ENCODE data around the gene A4GALT.

A4GALT gene

GRCh38 chr22:42648368-42649245 lies 72.1 kb downstream of the A4GALT start:
- peak; percentile 59 for DNase-seq (ENCODE audit: low spot score)

GRCh38 chr22:42648017-42648367 lies 72.7 kb downstream of the A4GALT start:
- peak; percentile 23 for DNase-seq (ENCODE audit: low spot score)

DNA sequence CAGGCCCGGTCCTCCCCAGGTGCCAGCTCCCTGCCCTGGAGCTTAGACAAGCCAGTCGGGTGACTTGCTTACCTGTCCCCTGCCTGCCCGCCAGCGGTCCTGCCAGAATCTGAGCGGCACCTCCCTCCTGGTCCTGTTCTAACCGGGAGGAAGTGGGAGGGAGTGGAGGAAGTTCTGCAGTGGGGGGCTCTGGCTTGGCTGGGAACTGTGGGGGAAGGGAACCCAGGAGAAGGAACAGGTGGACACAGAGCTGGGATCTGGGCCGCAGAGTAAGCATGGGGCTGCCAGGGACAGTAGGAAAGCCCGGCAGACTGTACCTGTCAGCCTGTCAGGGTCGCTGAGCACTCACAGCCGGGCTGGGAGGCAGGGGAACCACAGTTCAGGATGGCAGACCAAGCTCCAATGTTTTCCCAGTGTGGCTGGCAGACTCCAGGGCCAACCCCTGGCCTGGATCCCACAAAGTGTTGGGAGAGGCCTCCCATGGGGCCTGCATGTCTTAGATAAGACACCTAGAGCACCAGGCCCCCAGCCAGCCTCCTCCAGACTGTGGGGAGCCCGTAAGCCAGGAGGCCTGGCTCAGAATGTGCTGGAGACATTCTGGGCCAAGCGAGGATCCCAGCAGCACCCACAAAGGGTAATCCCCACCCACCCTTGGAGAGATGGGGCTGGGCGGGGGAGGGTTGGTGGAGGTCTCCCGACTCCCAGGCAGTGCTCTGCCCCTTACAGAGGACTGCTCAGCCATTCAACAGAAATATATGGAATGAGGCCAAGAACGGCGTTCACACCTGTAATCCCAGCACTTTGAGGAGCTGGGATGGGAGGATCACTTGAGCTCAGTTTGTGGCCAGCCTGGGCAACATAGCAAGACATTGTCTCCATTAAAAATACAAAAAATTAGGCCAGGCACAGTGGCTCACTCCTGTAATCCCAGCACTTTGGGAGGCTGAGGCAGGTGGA lies 73.8 kb downstream of the A4GALT start:
- peak; percentile 86 for DNase-seq (ENCODE audit: low spot score)

DNA sequence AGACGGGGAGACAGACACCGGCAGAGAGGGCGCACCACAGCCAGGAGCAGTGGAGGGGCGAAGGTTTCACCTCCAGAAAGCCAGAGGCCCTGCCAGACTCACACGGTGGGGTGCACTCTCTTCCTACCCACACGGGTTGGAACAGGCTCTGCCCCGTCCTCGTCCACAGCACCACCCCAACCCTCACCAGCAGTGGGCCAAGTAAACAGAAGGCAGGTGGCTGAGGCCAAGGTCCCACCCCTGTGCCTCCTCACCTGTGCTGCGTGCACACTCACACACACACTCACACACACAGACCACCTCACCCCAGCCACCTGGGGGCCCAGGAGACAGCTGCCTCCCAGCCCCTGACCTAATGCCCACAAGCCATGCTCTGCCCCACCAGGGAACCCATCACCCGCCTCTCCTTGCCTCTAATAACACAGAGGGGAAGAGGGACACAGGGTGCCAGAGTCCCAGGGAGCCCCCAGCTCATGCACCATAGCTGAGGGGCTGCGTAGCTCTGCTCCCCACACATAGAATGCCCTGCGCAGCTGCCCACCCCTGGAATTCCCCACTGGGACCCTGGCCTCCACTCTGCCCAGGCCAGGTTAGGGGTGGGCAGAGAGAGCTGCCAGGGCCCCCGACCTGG lies 74.6 kb downstream of the A4GALT start:
- DNase-seq (ENCODE audit: low spot score): peak; percentile 52

DNA sequence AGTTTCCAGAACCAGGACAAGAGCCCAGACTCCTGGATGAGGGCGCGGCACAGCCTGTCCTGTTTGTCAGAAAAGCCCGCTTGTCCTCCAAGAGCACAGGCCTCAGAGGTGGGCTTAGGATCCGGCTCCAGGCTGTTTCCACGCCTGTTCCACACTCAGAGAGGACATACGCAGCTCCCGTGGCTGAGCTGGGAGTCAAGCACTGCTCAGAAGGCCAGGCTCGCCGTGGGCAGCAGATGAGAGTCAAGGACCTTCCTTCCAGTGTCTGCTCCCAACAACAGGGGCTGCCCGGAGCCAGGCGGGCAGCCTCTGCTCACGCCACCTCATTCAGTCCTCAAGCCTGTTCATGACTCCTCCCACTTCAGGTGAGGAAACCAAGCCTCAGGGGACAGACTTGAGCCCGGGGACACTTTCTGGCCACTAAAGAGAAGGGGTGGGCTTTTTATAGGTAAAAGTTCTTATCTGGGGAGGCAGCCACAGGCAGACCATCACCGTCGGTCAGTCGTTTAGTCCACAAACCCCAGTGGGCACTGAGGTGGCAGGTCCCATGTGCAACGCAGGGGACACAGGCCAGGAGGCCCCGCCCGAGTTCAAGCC lies 75.2 kb downstream of the A4GALT start:
- DNase-seq (ENCODE audit: low spot score): no peak

DNA sequence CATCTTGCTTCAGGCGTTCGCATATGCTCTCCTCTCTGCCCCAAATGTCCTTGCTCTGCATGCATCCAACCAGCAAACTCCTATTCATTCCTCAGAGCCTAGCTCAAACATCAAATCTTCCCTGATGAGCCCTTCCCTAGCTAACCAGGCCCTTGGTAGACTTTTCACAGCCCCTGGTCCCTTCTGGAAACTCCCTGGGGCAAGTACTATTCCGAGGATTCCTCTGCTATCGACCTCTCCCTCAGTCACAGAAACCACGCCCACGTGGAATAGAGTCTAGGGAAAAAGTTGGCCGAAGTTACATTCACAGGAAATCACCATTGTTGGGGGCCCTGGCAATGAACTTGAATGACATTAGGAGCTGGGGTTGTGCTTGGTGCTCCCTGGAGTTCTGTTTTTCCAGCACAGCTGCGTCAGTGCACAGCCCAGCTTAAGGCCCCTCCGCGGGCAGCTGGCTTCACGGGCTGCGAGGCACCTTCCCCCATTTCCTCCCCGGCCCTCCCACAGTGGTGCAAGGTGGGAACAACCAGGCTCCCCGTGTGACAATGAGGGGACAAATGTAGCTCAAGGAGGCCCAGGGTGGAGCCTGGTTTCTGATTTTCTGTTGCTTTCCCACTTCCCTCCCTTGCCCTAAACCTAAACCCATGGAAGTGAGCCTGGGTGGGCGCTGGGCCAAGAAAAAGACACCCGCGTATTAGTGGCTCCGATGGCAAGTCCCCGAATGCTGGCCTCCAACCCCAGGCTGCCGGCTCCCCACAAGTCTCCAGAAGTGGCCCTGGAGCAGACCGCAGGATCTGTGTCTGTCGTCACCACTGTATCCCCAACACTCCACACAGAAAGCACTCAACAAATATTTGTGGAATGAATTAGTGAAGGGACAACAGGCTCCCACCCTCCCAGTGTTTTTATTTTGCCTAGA lies 76.0 kb downstream of the A4GALT start:
- peak; percentile 25 for DNase-seq (ENCODE audit: low spot score)

- no peak for DNase-seq (ENCODE audit: low spot score)
Measured at GRCh38 chr22:42643634-42644421, 76.8 kb downstream of the A4GALT start.

- peak; percentile 53 for DNase-seq (ENCODE audit: low spot score)
Measured at GRCh38 chr22:42642806-42643633, 77.7 kb downstream of the A4GALT start.

Measured in hematopoietic multipotent progenitor cell treated with erythropoietin and hydrocortisone succinate and interleukin-3 and kit ligand, for 17 days (in vitro differentiated cells).